NCI-H2081 (cell line): ENCODE measurements around the gene UBA1.
A peak's percentile ranks its signal among the peaks of the same experiment; 100 is the strongest.

Source experiments
- DNase-seq, 2 experiments: peaks; one replicate each; lab custom pipeline; 2025; lab: John Stamatoyannopoulos, UW

Gene UBA1

GRCh38 chrX:47189906-47190305 lies 3.7 kb upstream of the UBA1 start:
- no peak for DNase-seq

- DNase-seq = peak; percentile 91 to 96
These were observed 3.0 kb upstream of the UBA1 start for GRCh38 chrX:47190445-47191269.

GRCh38 chrX:47191331-47191730 lies 2.3 kb upstream of the UBA1 start:
- peak; percentile 57 to 80 for DNase-seq

- DNase-seq = peak in 1 of 2 experiments; percentile 7
These were observed 1.7 kb upstream of the UBA1 start for GRCh38 chrX:47191806-47192401.

- no peak for DNase-seq
These were observed 662 bp downstream of the UBA1 start for GRCh38 chrX:47194194-47194787.

GRCh38 chrX:47196098-47196497 lies 2.5 kb downstream of the UBA1 start:
- no peak for DNase-seq

- no peak for DNase-seq
These were observed 3.9 kb downstream of the UBA1 start for GRCh38 chrX:47197526-47197925.

- DNase-seq = no peak
These were observed 4.5 kb downstream of the UBA1 start for GRCh38 chrX:47198026-47198686.

GRCh38 chrX:47198687-47199080 lies 5.1 kb downstream of the UBA1 start:
- no peak for DNase-seq

- no peak for DNase-seq
These were observed 5.7 kb downstream of the UBA1 start for GRCh38 chrX:47199286-47199685.

- no peak for DNase-seq
These were observed 6.9 kb downstream of the UBA1 start for GRCh38 chrX:47200385-47201150.

- DNase-seq = no peak
These were observed 7.8 kb downstream of the UBA1 start for GRCh38 chrX:47201345-47201944.

- DNase-seq = no peak
These were observed 8.7 kb downstream of the UBA1 start for GRCh38 chrX:47202316-47202715.

GRCh38 chrX:47202877-47203276 lies 9.2 kb downstream of the UBA1 start:
- no peak for DNase-seq

- no peak for DNase-seq
These were observed 11.3 kb downstream of the UBA1 start for GRCh38 chrX:47204970-47205369.

GRCh38 chrX:47206316-47206715 lies 12.7 kb downstream of the UBA1 start:
- DNase-seq = no peak

GRCh38 chrX:47208108-47208507 lies 14.5 kb downstream of the UBA1 start:
- no peak for DNase-seq

- no peak for DNase-seq
These were observed 16.0 kb downstream of the UBA1 start for GRCh38 chrX:47209508-47210238.

- no peak for DNase-seq
These were observed 17.2 kb downstream of the UBA1 start for GRCh38 chrX:47210661-47211425.
